Lower leg skin (tissue), 3 donors: ENCODE measurements around the gene PITPNC1.

Experiments used
- POLR2A ChIP-seq, 2 donors: fragments of 450-650 bp; IDR thresholded peaks; one replicate each; pipeline ENCODE4 v1.6.1; 2016 to 2017; ENCODE audit warnings: antibody characterized with exemption in 2 of 2, mild to moderate bottlenecking in 1 of 2, moderate library complexity in 1 of 2
- TF ChIP-seq, protein P1 (sequence below), 3 donors: fragments of 450-650 bp; IDR thresholded peaks; one replicate each; pipeline ENCODE4 v1.5.1; 2016; ENCODE audit warnings: antibody characterized with exemption in 3 of 3, mild to moderate bottlenecking in 3 of 3, moderate library complexity in 2 of 3

DNA sequence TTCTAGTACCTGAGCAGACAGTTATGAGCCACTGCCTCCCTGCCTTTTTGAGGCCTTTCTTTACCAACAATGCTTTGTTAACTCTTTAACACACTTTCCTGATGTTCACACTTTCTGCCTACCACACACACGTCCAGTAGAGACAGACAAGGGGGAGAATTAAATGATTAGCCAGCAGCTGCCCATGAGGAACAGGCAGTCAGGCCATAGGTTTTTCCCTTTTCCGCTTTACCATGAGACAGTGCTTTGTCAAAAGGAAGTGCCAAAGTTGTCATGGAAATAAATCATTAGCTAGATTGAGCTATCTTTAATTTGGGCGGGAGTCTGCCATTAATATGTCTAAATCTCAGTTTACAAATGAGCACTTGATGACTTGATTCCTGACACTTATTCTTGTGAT lies 102.1 kb downstream of the PITPNC1 start:
- TF ChIP-seq, protein P1, sequence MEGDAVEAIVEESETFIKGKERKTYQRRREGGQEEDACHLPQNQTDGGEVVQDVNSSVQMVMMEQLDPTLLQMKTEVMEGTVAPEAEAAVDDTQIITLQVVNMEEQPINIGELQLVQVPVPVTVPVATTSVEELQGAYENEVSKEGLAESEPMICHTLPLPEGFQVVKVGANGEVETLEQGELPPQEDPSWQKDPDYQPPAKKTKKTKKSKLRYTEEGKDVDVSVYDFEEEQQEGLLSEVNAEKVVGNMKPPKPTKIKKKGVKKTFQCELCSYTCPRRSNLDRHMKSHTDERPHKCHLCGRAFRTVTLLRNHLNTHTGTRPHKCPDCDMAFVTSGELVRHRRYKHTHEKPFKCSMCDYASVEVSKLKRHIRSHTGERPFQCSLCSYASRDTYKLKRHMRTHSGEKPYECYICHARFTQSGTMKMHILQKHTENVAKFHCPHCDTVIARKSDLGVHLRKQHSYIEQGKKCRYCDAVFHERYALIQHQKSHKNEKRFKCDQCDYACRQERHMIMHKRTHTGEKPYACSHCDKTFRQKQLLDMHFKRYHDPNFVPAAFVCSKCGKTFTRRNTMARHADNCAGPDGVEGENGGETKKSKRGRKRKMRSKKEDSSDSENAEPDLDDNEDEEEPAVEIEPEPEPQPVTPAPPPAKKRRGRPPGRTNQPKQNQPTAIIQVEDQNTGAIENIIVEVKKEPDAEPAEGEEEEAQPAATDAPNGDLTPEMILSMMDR (IDR thresholded peaks at IDR 0.05) = no peak
- TF ChIP-seq POLR2A (IDR thresholded peaks at IDR 0.05) = no peak
